NK-92 (cell line): ENCODE results near the gene WHRN.
A peak's percentile ranks its signal among the peaks of the same experiment; 100 is the strongest.

Source experiments
- DNase-seq: peaks from one replicate; lab custom pipeline; 2025; ENCODE audit not compliant: unreplicated experiment; lab: John Stamatoyannopoulos, UW

WHRN gene

GRCh38 chr9:114425126-114425525 lies 80.1 kb downstream of the WHRN start:
- no peak for DNase-seq

- no peak for DNase-seq
These were observed 81.1 kb downstream of the WHRN start for GRCh38 chr9:114424126-114424525.

GRCh38 chr9:114423181-114423580 lies 82.1 kb downstream of the WHRN start:
- no peak for DNase-seq

DNA sequence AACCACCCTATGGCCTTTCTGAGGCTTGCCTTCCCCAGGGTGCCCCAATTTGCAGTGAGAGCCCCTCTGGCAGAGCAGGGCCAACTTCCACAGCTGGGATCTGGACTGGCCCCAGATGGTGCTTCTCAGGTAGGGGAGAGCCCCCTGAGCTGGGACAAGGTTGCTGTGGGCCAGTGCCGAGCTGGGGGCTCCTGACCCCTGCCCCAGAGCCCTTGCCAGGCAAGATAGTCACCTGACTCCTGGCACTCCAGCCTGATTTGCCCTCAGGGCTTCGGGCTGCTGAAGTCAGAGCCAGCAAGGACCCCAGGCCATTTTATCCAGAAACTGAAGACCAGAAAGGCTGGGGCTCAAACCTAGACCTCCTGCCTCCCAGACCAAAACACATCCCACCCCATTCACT lies 84.1 kb downstream of the WHRN start:
- DNase-seq: no peak

DNA sequence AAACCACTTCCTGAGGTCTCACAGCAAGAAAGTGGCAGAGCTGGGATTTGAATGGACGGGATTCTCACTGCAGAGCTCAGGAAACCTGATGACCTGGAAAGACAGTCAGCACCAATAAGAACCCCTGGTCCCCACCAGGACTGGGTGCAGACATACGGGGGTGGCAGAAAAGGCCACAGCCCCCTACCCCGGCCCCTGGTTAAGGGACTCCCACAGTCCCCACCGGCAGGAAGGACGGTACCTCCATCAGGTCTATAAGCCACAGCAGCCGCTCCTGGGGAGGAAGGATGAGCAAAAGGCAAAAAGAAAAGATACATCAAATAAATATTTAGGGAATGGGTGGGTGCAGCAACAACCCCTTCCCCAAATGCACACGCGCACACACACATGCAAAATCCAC lies 85.5 kb downstream of the WHRN start:
- no peak for DNase-seq

GRCh38 chr9:114418053-114418452 lies 87.2 kb downstream of the WHRN start:
- no peak for DNase-seq

- DNase-seq: no peak
These were observed 87.8 kb downstream of the WHRN start for GRCh38 chr9:114417511-114417910.

- DNase-seq: no peak
These were observed 88.4 kb downstream of the WHRN start for GRCh38 chr9:114416906-114417305.

GRCh38 chr9:114416290-114416689 lies 89.0 kb downstream of the WHRN start:
- DNase-seq: no peak

DNA sequence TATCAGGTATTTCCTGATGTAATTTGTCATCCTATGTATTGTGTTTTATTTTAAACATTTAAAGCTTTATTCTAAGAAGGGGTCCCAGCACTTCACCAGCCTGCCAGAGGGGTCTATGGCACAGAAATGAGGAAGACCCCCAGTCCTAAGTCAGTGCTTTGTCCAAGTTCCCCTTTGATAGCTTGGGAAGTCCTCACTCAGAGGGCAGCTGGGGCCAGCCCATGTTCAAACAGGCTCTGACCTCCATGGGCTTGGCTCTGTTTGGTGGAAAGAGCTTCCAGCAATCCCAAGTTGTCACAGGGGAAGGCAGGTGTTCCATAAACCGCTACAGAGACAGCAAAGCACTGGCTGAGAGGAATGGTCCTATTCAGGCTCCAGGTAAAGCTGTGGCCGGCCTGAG lies 90.9 kb downstream of the WHRN start:
- DNase-seq: no peak

DNA sequence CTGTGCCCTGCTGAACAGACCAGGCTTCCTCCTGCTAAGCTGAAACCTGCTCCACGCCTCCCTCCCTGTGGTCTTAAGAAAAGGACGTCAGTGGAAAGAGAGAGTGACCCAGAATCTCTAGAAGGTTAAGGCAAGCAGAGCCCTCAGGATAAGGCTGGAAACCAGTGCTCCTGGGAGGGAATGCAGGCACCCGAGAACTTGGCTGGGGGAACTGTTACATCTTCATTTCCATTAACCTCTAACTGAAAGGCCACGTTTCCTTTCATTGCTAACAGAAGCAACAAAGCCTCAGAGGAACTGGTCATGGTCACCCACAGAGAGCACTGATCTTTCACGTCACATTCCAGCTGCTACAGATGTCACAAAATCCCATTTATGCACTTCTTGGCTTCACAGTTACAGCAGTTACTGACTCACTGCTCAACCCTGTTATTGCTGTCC lies 91.4 kb downstream of the WHRN start:
- DNase-seq: no peak

DNA sequence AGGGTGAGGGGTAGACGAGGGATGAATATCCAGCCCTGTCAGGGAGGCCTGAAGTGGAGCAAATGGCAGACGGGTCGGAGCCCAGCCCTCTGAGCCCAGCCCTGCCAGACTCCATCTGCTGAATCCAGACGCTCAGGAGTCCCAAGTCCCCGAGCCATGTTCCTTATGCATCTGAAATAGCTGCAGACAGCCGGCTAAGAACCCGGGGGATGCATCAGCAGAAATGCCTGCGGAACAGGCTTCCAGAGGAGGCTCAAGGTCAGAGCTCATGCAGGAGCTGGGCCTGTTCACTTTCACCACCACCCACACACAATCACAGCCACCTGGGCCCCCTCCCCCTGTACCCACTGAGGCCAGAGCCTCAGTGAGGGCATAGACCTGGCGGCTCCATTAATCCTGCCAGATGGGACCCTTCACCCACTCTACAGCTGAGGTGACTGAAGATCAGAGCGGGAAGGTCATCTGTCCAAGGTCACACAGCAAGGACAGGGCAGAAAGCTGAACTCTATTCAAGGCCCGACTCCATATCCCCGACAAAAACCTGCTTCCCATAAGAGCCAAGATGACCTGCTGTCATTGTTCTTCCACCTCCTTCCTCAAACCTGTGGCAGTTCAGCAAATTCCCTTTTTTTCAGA lies 93.1 kb downstream of the WHRN start:
- no peak for DNase-seq

DNA sequence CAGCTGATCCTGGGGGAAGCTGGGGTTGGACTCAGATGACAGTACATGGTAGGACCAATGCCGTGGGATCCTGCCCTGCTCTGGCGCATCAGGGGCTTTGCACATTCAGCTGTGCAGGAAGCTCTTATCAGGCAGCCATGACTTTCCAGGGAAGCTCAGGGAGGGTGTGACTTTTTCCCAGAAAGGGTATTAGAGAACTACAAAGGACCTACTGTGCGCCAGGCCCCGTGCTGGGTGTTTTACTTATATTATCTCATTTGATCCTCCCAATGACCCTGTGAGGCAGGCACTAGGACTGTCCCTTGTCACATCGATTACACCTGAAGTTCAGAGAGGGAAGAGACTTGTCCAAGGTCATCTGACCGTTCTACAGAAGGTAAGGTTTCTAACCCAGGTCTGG lies 93.8 kb downstream of the WHRN start:
- DNase-seq: no peak

GRCh38 chr9:114410910-114411309 lies 94.4 kb downstream of the WHRN start:
- DNase-seq: no peak

GRCh38 chr9:114409842-114410241 lies 95.4 kb downstream of the WHRN start:
- DNase-seq: no peak

GRCh38 chr9:114409103-114409780 lies 96.0 kb downstream of the WHRN start:
- DNase-seq: no peak

GRCh38 chr9:114408645-114409044 lies 96.6 kb downstream of the WHRN start:
- no peak for DNase-seq

DNA sequence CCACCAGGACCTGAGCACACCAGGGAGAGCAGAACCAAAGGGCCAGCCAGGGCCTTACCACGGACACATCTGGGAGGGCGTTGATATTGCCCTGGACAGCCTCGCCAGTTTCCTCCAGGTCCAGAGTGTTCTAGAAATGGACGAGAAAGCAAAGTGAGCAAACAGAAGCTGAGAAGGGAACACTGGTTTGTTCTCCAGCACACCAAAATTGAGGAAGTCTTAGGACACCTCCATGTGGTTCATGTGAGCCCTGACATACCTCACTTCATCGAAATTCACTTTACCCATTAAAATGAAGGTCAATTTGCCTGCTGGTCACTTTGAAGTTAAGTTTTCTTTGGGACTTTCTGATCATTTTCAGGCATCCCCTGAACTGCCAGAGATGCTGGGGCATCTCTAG lies 97.4 kb downstream of the WHRN start:
- DNase-seq: no peak

- no peak for DNase-seq
These were observed 98.8 kb downstream of the WHRN start for GRCh38 chr9:114406441-114406840.

GRCh38 chr9:114405294-114406034 lies 99.8 kb downstream of the WHRN start:
- DNase-seq: peak; percentile 8

DNA sequence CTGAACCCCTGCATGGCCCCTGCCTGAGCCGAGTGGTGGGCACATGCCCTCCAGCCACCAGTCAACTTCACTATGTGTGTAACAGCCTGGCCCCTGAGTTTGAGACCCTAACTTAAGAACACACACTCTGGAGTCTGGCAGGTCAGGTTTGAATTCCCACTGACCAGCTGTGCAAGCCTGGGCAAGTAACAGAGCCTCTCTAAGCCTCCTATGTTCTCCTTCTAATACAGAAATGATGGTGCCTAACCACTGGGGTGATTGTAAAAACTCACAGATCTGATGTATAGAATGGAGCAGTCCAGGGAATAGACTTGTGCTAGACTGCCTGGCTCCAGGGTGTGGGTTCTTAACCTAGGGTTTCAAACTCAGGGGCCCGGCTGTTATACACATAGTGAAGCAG lies 100.7 kb downstream of the WHRN start:
- DNase-seq: no peak

DNA sequence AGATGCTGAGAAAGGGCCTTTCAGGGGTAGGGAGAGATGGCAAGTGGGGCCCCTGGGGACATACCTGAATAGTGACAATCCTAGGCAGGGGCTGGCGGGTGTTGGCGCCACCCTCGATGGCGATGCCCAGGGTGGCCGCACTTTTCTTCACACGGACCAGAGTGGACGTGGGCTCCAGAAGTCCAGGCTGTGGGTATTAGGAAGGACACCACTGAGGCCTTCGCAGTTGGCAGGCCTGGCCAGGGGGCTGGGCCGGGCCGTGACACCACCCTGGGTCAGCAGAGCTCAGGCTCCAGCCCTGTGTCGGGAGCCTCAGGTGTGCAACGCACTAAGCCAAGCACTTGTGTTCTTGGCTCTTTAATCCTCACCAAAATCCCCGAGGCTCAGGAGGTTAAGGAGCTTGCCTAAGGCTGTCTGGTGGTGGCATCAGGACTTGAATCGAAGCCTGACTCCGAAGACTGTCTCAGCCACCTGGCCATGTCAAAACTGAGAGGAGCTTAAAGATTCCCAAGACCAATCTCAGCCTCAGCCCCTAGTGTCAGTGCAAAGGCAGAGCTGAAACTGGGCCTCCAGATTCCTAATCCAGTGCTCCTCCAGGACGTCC lies 102.0 kb downstream of the WHRN start:
- no peak for DNase-seq
